ENCODE data around the gene KCTD12. TPM values are rescaled to one million over a fixed set of nuclear protein-coding genes. Genes with fewer than 3 reads are reported as not detected.
A peak's percentile ranks its signal among the peaks of the same experiment; 100 is the strongest.
"Not testable (repeated sequence)": the region's sequence is repeated elsewhere in the genome, so short reads cannot be mapped to it uniquely, and the experiment has no call there.

Gene KCTD12
- total and polyA plus RNA-seq, 12 donors = 12.5 to 80.8 (median 44.9) TPM

DNA sequence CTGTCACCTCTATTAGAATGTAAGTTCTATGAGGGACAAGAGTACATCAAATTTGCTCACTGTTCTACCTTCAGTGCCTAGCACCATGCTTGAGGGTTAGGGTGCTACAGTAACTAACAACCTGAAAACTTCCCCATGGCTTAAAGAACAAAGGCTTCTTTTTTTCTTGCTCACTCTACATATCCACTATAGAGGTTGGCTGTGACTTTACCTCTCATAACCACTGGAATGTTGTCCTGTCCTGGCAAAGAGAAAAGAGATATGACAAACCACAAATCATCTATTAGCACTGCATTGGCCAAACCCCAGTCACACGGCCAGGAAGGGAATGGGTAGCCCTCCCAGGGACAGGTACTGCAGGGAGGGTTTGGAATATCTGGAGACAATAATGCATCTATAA, 38.9 kb upstream of the KCTD12 start:
- Histone ChIP-seq H3K27me3 (no peaks in the 10 kb centered on the region), H3K27ac (no peak overlapping the region), H3K36me3 (replicated peaks in 1 of 2) (no peaks in the 10 kb centered on the region), H3K4me3 (no peak overlapping the region), H3K9me3 (replicated peaks in 1 of 3) (no peaks in the 10 kb centered on the region), H3K4me1 (replicated peaks in 1 of 2) (no peaks in the 10 kb centered on the region)
- DNase-seq = no peak
- TF ChIP-seq, protein P1, sequence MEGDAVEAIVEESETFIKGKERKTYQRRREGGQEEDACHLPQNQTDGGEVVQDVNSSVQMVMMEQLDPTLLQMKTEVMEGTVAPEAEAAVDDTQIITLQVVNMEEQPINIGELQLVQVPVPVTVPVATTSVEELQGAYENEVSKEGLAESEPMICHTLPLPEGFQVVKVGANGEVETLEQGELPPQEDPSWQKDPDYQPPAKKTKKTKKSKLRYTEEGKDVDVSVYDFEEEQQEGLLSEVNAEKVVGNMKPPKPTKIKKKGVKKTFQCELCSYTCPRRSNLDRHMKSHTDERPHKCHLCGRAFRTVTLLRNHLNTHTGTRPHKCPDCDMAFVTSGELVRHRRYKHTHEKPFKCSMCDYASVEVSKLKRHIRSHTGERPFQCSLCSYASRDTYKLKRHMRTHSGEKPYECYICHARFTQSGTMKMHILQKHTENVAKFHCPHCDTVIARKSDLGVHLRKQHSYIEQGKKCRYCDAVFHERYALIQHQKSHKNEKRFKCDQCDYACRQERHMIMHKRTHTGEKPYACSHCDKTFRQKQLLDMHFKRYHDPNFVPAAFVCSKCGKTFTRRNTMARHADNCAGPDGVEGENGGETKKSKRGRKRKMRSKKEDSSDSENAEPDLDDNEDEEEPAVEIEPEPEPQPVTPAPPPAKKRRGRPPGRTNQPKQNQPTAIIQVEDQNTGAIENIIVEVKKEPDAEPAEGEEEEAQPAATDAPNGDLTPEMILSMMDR (IDR thresholded peaks at IDR 0.05) = no peak
- TF ChIP-seq POLR2A (IDR thresholded peaks at IDR 0.05) = no peak
- 42 to 53% (median 47%) methylated on average over 1 of the region's 1 CpG for WGBS, 4 donors
- intact Hi-C loops (cut with DNase I) = no loop called here

DNA sequence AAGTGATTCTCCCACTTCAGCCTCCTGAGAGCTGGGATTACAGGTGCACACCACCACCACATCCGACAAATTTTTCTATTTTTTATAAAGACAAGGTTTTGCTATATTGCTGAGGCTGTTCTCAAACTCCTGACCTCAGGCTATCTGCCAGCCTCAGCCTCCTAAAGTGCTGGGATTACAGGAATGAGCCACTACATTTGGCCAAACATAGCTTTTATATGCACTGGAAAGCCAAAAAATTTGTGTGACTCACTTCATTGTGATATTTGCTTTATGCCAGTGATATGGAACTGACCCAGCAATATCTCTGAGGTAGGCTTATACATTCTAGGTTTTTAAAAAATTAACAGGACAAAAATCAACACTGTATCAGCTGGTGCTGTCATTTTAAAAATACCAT, 35.3 kb upstream of the KCTD12 start:
- Histone ChIP-seq H3K4me3 (no peak overlapping the region), H3K36me3 (replicated peaks in 1 of 2) (no peaks in the 10 kb centered on the region), H3K27me3 (no peaks in the 10 kb centered on the region), H3K27ac (no peak overlapping the region), H3K4me1 (replicated peaks in 1 of 2) (no peaks in the 10 kb centered on the region), H3K9me3 (replicated peaks in 1 of 3) (no peaks in the 10 kb centered on the region)
- intact Hi-C loops (cut with DNase I) = no loop called here
- no peak for DNase-seq
- 85 to 100% (median 89%) methylated on average over 1 of the region's 1 CpG for WGBS, 4 donors
- no peak for TF ChIP-seq POLR2A (IDR thresholded peaks at IDR 0.05)
- TF ChIP-seq, protein P1 (IDR thresholded peaks at IDR 0.05) = no peak

- H3K4me1 ChIP-seq (replicated peaks in 1 of 2); intact Hi-C loops (cut with DNase I); H3K27me3 ChIP-seq; H3K9me3 ChIP-seq (replicated peaks in 1 of 3); H3K36me3 ChIP-seq (replicated peaks in 1 of 2); H3K4me3 ChIP-seq: not testable (repeated sequence)
- peak overlapping the region in 1 of 5 donors; percentile 38 for H3K27ac ChIP-seq
- 86 to 93% (median 87%) methylated on average over 12 of the region's 12 CpGs for WGBS, 4 donors
- DNase-seq = peak in 3 of 7 donors; percentile 24 to 78 (median 26)
These were observed 31.7 kb upstream of the KCTD12 start for GRCh38 chr13:76917755-76918481.

GRCh38 chr13:76917095-76917494, 30.9 kb upstream of the KCTD12 start:
- Histone ChIP-seq H3K27me3 (no peaks in the 10 kb centered on the region), H3K36me3 (replicated peaks in 1 of 2) (no peaks in the 10 kb centered on the region), H3K27ac (no peak overlapping the region), H3K9me3 (replicated peaks in 1 of 3) (no peaks in the 10 kb centered on the region), H3K4me3 (no peak overlapping the region), H3K4me1 (replicated peaks in 1 of 2) (no peaks in the 10 kb centered on the region)
- no peak for DNase-seq
- intact Hi-C loops (cut with DNase I) = no loop called here
- WGBS, 4 donors = 80 to 94% (median 90%) methylated on average over 1 of the region's 1 CpG
- TF ChIP-seq, protein P1 (IDR thresholded peaks at IDR 0.05) = no peak
- no peak for TF ChIP-seq POLR2A (IDR thresholded peaks at IDR 0.05)

DNA sequence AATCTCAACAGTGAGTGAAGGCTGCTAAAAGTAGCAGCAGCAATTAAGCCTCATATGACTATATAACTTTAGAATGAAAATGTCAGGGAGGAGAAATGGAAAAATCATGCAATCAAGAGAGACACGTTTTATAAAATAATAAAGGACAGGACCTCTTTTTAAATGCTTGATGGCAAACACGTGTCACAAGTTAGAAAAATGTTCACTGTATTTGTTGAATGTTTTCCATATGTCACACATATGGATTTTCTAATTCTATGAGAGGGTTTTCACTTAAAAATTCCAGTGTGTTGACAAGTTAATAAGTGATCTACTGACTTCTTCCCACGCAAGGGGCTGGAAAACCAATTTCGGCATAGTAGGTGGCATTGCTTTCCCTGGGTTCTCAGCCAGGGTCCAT, 27.7 kb upstream of the KCTD12 start:
- WGBS, 4 donors = 70 to 78% (median 74%) methylated on average over 4 of the region's 4 CpGs

More for the DNA sequence above, 27.7 kb upstream of the KCTD12 start:
- TF ChIP-seq, protein P1 (IDR thresholded peaks at IDR 0.05) = no peak
- H3K9me3 ChIP-seq (replicated peaks in 1 of 3) = no peaks in the 10 kb centered on the region
- H3K36me3 ChIP-seq (replicated peaks in 1 of 2) = no peaks in the 10 kb centered on the region
- intact Hi-C loops (cut with DNase I) = loop anchor here in 1 of 2 donors (5.0 kb wide), 1 partner anchor 1047 kb away; no protein-coding TSS in a partner anchor
- no peak overlapping the region for H3K4me3 ChIP-seq
- no peak overlapping the region for H3K27ac ChIP-seq
- H3K4me1 ChIP-seq (replicated peaks in 1 of 2) = no peaks in the 10 kb centered on the region
- DNase-seq = no peak
- H3K27me3 ChIP-seq = no peaks in the 10 kb centered on the region
